DOHH2 (cell line): ENCODE measurements around the gene PPP1R18.

Experiments
- EZH2phosphoT487 ChIP-seq: fragments of 200-600 bp; sonication (generic); IDR thresholded peaks from 2 replicates; pipeline ENCODE4 v1.6.1; 2017; ENCODE audit warnings: borderline replicate concordance, mild to moderate bottlenecking, antibody characterized with exemption, low read length, moderate library complexity, mixed read lengths
- TF ChIP-seq, protein P1 (sequence below): fragments of 200-600 bp; sonication (generic); IDR thresholded peaks from one replicate; pipeline ENCODE4 v1.5.1; 2014; ENCODE audit warnings: antibody characterized with exemption, mild to moderate bottlenecking, low read depth, low read length; ENCODE audit not compliant: poor library complexity, severe bottlenecking

DNA sequence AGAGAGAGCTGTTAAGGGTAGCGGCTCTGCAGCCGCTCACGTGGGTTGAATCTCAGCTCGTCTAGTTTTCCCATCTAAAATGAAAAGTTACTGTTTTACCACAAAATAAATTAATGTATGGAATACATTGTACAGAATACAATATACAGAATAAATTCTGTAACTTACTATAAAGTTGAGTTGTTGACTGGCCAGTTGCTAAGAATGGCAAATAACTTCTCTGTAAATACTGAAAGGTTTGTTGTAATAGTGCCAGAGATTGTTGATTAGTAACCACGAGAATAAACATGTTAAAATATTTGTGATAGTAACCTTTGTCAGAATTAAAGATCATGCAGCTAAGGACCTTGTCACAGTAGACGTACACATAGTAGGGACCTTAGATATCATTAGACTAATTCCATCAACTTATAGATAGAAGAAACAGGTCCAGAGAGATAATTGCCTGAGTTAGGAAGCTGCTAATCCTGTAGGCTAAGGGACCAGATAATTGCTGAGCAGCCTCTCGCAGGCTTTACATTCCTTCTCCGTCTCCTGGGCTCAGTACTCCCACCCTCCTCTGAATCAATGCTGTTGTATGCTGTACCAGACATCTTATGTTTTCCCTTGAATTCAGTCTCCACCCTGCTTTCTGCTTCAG, 4.9 kb upstream of the PPP1R18 start:
- TF ChIP-seq, protein P1, sequence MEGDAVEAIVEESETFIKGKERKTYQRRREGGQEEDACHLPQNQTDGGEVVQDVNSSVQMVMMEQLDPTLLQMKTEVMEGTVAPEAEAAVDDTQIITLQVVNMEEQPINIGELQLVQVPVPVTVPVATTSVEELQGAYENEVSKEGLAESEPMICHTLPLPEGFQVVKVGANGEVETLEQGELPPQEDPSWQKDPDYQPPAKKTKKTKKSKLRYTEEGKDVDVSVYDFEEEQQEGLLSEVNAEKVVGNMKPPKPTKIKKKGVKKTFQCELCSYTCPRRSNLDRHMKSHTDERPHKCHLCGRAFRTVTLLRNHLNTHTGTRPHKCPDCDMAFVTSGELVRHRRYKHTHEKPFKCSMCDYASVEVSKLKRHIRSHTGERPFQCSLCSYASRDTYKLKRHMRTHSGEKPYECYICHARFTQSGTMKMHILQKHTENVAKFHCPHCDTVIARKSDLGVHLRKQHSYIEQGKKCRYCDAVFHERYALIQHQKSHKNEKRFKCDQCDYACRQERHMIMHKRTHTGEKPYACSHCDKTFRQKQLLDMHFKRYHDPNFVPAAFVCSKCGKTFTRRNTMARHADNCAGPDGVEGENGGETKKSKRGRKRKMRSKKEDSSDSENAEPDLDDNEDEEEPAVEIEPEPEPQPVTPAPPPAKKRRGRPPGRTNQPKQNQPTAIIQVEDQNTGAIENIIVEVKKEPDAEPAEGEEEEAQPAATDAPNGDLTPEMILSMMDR: no peak
- TF ChIP-seq EZH2phosphoT487: no peak
